ENCODE results near the gene SEMA5B. TPM values are rescaled to one million over a fixed set of nuclear protein-coding genes. Genes with fewer than 3 reads are reported as not detected.

Gene SEMA5B
- total RNA-seq, 1 donor from 2014 or later = 68.8 TPM

DNA sequence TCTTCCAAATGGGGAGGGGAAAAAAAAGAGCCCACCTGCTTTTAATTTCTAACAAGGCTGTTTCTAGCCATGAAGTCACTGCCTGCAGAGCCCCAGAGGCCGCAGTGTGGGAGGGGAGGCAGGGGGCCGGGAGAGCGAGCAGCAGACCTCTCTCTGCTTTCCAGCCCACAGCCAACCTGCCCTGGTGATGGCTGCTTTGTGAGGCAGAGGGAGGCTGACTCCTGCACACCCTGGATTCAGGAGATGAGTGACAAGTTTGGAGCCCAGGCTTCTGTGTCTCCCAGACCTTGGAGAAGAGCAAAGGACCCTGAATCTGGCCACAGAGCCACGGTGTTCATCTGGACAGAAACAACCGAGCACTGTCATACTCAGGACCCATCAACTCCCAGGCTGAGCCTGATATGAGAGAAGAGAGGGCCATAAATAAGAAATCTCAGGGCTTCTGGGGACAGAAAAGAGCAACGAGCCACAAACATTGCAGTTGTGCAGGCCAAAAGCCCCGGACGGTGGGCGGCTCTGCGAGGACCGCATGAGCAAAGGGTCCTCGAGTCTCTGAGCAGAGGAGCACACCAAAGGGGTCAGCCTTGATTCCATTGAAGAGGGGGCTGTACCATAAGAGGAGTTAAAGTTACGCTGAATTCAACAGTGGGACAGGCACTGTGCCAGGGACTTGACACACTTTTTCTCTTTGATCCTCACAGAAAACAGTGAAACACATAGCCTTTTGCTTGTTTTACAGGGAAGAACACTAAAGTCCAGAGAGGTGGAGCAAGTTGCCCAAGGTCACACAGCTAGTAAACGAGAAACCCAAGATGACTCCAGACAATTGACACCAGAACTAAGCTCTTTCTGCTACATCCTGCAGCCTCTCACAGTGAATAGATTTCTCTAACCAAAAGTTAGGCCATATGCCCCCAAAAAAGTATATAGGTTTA, 97.2 kb downstream of the SEMA5B start:
- no peak overlapping the region for H3K27ac Mint-ChIP-seq (ENCODE audit: unreplicated experiment)
- no peaks in the 10 kb centered on the region for H3K4me1 Mint-ChIP-seq (ENCODE audit: low read depth)
- peaks cover 16% of the 10 kb centered on the region for H3K27me3 Mint-ChIP-seq (ENCODE audit: low read depth)
- no peak for DNase-seq (ENCODE audit: low spot score)
- H3K36me3 Mint-ChIP-seq (ENCODE audit: low read depth) = peaks cover 14% of the 10 kb centered on the region
- H3K9me3 Mint-ChIP-seq (ENCODE audit: low read depth) = no peaks in the 10 kb centered on the region
- no peak for TF ChIP-seq CTCF (IDR thresholded peaks at IDR 0.05)
- no peak overlapping the region for H3K4me3 Mint-ChIP-seq (ENCODE audit: unreplicated experiment)

- Mint-ChIP-seq H3K27me3 (ENCODE audit: low read depth) (peaks cover 16% of the 10 kb centered on the region), H3K27ac (ENCODE audit: unreplicated experiment) (no peak overlapping the region), H3K4me3 (ENCODE audit: unreplicated experiment) (no peak overlapping the region), H3K4me1 (ENCODE audit: low read depth) (no peaks in the 10 kb centered on the region), H3K9me3 (ENCODE audit: low read depth) (no peaks in the 10 kb centered on the region), H3K36me3 (ENCODE audit: low read depth) (peaks cover 14% of the 10 kb centered on the region)
- no peak for DNase-seq (ENCODE audit: low spot score)
- TF ChIP-seq CTCF (IDR thresholded peaks at IDR 0.05) = no peak
These were observed 98.1 kb downstream of the SEMA5B start for GRCh38 chr3:122929188-122930062.

- H3K27me3 Mint-ChIP-seq (ENCODE audit: low read depth) = peaks cover 16% of the 10 kb centered on the region
- no peak for TF ChIP-seq CTCF (IDR thresholded peaks at IDR 0.05)
- no peak overlapping the region for H3K4me3 Mint-ChIP-seq (ENCODE audit: unreplicated experiment)
- H3K27ac Mint-ChIP-seq (ENCODE audit: unreplicated experiment) = no peak overlapping the region
- no peak for DNase-seq (ENCODE audit: low spot score)
- H3K4me1 Mint-ChIP-seq (ENCODE audit: low read depth) = no peaks in the 10 kb centered on the region
- no peaks in the 10 kb centered on the region for H3K9me3 Mint-ChIP-seq (ENCODE audit: low read depth)
- peaks cover 14% of the 10 kb centered on the region for H3K36me3 Mint-ChIP-seq (ENCODE audit: low read depth)
These were observed 99.0 kb downstream of the SEMA5B start for GRCh38 chr3:122928396-122929187.

DNA sequence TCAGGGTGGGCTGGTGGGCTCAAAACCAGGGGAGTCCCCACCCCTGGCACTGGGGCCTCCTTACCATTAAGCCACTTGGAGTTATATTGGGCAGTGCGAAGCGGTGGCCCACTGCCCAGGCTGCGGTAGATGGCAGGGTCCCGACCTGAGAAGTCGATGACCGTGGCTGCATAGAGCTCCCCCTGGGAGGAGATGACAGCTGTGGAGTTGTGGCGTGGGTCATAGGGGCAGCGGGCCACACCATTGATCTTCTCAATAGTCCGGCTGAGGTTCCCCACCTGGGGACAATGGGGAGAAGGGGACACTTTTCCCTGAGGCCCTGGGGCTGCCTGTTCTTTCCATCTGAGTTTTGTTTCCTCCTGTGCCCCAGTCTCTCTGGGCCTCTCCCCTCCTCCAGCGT, 99.8 kb downstream of the SEMA5B start:
- H3K36me3 Mint-ChIP-seq (ENCODE audit: low read depth) = peaks cover 5% of the 10 kb centered on the region
- H3K4me1 Mint-ChIP-seq (ENCODE audit: low read depth) = no peaks in the 10 kb centered on the region
- TF ChIP-seq CTCF (IDR thresholded peaks at IDR 0.05) = no peak
- no peak overlapping the region for H3K4me3 Mint-ChIP-seq (ENCODE audit: unreplicated experiment)
- H3K27ac Mint-ChIP-seq (ENCODE audit: unreplicated experiment) = no peak overlapping the region
- no peak for DNase-seq (ENCODE audit: low spot score)
- H3K9me3 Mint-ChIP-seq (ENCODE audit: low read depth) = no peaks in the 10 kb centered on the region
- peaks cover 9% of the 10 kb centered on the region for H3K27me3 Mint-ChIP-seq (ENCODE audit: low read depth)
